GM19452 (cell line): ENCODE data around the gene AJUBA.
"Not testable (repeated sequence)": the region's sequence is repeated elsewhere in the genome, so short reads cannot be mapped to it uniquely, and the experiment has no call there.

Experiments used
- ATAC-seq: cut with Tn5 transposase; IDR thresholded peaks from one replicate; pipeline ENCODE4 v1.9.1; 2021; ENCODE audit not compliant: unreplicated experiment

The AJUBA gene

GRCh38 chr14:23006544-23007419 is 24.4 kb upstream of the AJUBA start:
- peak; percentile 93 for ATAC-seq

- ATAC-seq: no peak
These were observed 23.8 kb upstream of the AJUBA start for GRCh38 chr14:23006188-23006534.

GRCh38 chr14:23005451-23006187 is 23.3 kb upstream of the AJUBA start:
- no peak for ATAC-seq

GRCh38 chr14:23004274-23004673 is 21.9 kb upstream of the AJUBA start:
- not testable (repeated sequence) for ATAC-seq

- no peak for ATAC-seq
These were observed 20.2 kb upstream of the AJUBA start for GRCh38 chr14:23002592-23002991.

DNA sequence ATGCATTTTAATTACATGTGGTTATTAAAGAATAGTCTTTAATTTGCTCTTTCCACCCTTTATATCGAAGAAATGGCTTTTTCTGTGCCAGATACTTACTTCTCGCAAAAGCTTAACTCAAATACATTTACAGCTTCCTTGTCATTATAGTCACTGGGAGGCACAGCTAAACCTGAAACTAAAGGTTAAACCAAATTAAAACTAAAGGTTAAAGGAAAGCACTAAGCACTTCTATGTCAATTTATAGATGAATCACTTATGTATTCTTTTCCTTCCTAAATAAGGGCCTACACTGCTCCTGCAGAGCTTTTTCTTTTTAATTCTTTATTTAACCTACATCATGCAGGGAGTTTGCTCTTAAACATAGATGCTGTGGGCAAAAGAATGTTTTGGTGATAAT is 18.5 kb upstream of the AJUBA start:
- ATAC-seq: no peak

DNA sequence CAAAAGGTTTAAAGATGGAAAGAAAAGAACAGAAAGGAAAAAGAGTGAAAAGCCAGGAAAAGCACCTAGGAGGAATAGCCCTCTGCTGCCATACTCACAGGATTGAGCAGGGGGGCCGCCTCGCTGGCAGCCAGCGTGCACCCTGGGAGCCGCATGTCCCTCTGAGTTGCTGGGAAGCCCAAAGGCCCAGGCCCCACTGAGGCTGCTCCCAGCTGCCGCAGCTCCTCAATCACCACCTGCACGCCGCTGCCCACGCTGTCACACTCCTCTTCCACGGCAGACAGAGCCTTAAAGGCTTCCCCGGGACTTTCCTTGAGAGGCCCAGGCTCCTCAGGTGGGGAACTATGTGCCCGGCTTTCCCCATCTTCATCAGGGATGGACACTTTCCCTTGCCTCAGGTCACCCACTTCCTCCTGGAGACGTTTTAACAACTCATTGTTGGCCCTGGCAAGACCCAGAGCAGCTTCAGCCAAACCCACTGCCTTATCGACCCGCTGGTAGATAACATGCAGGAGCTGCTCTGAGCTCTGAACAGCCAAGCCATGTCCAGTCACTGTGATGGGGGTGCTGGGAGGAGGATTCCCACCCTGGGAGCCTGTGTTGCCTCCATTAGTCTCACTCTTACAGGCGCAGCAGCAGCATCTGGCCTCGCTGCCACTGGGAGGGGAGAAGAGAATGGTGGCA is 16.1 kb upstream of the AJUBA start:
- no peak for ATAC-seq

GRCh38 chr14:22997676-22998323 is 15.4 kb upstream of the AJUBA start:
- ATAC-seq: no peak

- no peak for ATAC-seq
These were observed 14.7 kb upstream of the AJUBA start for GRCh38 chr14:22996768-22997654.

DNA sequence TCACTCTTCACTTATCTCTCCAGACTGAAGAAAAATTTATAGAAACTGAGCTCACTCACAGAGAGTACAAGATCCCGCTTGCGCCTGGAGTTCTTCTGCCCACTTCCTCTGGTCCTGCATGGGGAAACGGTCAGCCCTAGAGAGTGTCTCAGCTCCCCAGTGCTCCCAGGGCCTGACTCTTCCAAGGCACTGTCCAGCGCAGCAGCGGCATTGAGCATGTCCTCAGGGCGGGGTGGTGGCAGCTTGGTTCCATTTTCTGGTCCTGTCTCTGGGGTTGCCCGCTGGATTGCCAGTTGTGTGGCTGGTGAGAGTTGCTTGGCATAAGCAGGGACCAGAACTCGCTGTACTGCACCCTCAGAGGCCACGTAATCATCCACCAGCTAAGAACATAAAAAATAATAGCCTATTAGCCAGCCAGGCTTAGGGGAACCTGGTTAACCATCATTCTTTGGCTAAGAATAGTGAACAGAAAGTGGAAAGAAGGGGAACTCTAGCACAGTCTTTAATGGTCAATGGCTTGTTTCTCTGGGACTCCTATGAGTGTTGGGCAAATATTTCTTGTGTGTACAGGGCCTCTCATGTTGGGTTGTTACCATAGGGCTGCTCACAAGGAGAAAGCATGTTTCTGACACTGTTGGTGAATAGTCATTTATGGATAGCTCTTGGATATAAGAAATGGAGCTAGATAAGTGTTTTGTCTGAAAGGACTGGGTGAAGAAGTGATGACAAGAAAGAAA is 13.7 kb upstream of the AJUBA start:
- no peak for ATAC-seq

- no peak for ATAC-seq
These were observed 12.5 kb upstream of the AJUBA start for GRCh38 chr14:22994762-22995275.

GRCh38 chr14:22993517-22993916 is 11.2 kb upstream of the AJUBA start:
- ATAC-seq: no peak

GRCh38 chr14:22991852-22992251 is 9.5 kb upstream of the AJUBA start:
- no peak for ATAC-seq

DNA sequence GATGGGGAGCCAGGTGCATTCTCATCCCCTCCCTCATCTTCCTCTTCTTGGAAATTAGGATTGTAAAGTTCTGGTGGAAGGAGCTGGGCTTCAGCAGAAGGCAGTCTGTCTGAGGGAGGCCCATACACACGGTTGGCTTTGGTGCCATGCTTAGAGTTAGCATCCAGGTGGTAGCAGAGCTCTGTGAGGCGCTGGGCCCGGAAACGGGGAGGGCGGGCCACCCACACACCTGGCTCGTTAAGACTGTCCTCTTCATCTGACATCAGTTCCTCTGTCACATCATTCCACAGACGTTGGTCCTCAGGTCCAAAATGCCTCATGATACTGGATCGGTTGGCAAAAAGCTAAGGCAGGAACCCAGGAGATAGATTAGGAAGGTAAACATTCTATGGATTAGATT is 4.9 kb upstream of the AJUBA start:
- ATAC-seq: no peak

GRCh38 chr14:22986508-22987054 is 4.2 kb upstream of the AJUBA start:
- no peak for ATAC-seq

DNA sequence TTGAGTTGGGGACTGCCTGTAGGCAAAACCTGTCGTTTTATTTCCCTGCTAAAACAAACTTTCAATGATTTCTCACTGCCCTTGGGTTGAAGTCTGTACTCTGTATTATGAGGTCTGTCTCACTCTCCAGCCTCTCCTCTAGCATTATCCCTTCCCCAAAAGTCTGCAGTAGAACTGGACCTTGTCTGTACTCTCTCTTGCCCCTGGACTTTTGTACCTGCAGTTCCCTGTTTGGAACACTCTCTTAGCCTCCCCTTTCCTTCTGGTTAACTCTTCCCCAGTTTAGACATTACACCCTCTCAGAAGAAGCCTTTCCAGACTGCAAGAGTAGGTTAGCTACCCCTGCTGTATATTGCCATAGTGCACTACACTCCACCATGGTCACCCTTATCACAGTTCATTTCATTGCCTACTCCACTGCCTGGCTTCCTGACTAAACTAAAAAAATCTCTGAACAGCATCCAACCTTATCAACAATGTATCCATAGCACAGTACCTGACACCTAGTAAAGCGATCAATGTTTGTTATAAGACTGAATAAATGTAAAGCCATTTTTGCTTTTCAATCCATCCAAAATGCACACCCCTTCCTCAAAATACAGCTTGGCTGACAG is 3.6 kb upstream of the AJUBA start:
- ATAC-seq: no peak

- ATAC-seq: no peak
These were observed 2.8 kb upstream of the AJUBA start for GRCh38 chr14:22984959-22985658.

- ATAC-seq: no peak
These were observed 375 bp downstream of the AJUBA start for GRCh38 chr14:22981876-22982476.
